ENCODE results near the gene FOXF2. TPM values are rescaled to one million over a fixed set of nuclear protein-coding genes. Genes with fewer than 3 reads are reported as not detected.

Gene FOXF2
- total and polyA plus RNA-seq, 10 of the 15 experiments (the other 5 are each of a cell fraction or from before 2014, with no cell fraction given) = not detected

DNA sequence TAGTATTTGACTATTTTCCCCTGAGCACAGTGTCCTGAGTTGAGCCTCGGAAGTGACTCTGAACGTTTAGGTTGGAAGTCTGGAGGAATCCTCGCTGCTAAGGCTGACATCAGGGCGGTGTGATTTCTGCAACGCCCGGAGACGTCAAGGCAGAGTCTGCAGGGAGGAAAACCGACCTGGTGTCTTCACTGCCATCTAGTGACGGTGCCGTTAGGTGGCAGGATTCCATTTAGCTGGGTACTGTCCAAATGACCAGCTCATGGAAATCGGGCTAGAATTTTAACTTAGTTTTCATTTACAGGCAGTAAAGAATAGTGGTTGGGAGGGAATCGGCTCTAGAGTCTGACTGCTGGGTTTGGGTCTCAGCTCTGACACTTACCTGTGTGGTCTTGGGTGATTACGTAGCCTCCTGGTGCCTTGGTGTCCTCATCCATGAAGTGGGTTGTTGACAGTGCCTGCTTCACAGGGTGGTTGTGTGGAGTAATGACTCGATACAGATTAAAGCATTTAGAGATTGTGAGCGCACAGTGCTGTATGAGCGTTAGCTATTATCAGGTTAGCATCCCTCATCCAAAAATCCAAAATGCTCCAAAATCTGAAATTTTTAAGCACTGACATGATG is 35.0 kb downstream of the FOXF2 start:
- no TSS peak for BruUV-seq (replicated peaks)
- no peak for DNase-seq (ENCODE audit: low read depth, low spot score)
- intact Hi-C loops (cut with micrococcal nuclease; ENCODE audit: unreplicated experiment) = no loop called here
- no peak overlapping the region for H2AFZ ChIP-seq (ENCODE audit: control insufficient read depth, low read depth, low read length)
- no peaks in the 10 kb centered on the region for H3K9me3 ChIP-seq (replicated peaks; ENCODE audit: control insufficient read depth, insufficient read depth, low read length)
- H3K4me1 ChIP-seq (ENCODE audit: control insufficient read depth, insufficient read depth, low read length) = no peaks in the 10 kb centered on the region
- no peaks in the 10 kb centered on the region for H4K20me1 ChIP-seq (ENCODE audit: control insufficient read depth, insufficient read depth)
- no peaks in the 10 kb centered on the region for H3K36me3 ChIP-seq (ENCODE audit: control insufficient read depth in 2 of 2, insufficient read depth in 2 of 2, low read length in 1 of 2)
- SMC1A ChIA-PET (ENCODE audit: uncharacterized antibody, unreplicated experiment) = interaction anchor here (0.6 to 3.2 kb wide), 11 partner anchors 9 to 888 kb away, joined by 3 to 14 read pairs (median 4); no protein-coding TSS in a partner anchor
- ATAC-seq = peak; percentile 90
- no peak overlapping the region for H3K4me2 ChIP-seq (ENCODE audit: control insufficient read depth, insufficient read depth)
- peaks cover 0 to 2% of the 10 kb centered on the region in 2 experiments; a peak in 2 of 4 replicates for H3K27me3 ChIP-seq (replicated peaks in 1 of 2; ENCODE audit: control insufficient read depth in 2 of 2, insufficient read depth in 2 of 2, low read length in 1 of 2)
- in situ Hi-C loops (cut with MboI) = no loop called here
- whole genome bisulfite sequencing (ENCODE audit: insufficient coverage, insufficient replicate concordance, low lambda C conversion rate, missing lambda C conversion rate) = 16% methylated on average over 15 of the region's 16 CpGs
- no peak overlapping the region for H3K9ac ChIP-seq (ENCODE audit: control insufficient read depth, insufficient read depth, low read length)
- no peaks in the 10 kb centered on the region for H3K79me2 ChIP-seq (ENCODE audit: control insufficient read depth, insufficient read depth, low read length)
- no peak for FAIRE-seq
- H3K4me3 ChIP-seq = no peak overlapping the region
- CTCF ChIA-PET = interaction anchor here (0.6 to 6.7 kb wide), 18 partner anchors 10 to 1251 kb away, joined by 3 to 41 read pairs (median 4); no protein-coding TSS in a partner anchor
- RAD21 ChIA-PET (ENCODE audit: unreplicated experiment) = interaction anchor here (0.9 to 1.6 kb wide), 6 partner anchors 10 to 832 kb away, joined by 3 to 6 read pairs (median 5); no protein-coding TSS in a partner anchor
- POLR2A ChIA-PET = no interaction called here
- no peak overlapping the region for H3K27ac ChIP-seq (ENCODE audit: control insufficient read depth, insufficient read depth)
- no peak for TF ChIP-seq ESRRA (IDR thresholded peaks at IDR 0.05; ENCODE audit: low read length)
- TF ChIP-seq, protein P1, sequence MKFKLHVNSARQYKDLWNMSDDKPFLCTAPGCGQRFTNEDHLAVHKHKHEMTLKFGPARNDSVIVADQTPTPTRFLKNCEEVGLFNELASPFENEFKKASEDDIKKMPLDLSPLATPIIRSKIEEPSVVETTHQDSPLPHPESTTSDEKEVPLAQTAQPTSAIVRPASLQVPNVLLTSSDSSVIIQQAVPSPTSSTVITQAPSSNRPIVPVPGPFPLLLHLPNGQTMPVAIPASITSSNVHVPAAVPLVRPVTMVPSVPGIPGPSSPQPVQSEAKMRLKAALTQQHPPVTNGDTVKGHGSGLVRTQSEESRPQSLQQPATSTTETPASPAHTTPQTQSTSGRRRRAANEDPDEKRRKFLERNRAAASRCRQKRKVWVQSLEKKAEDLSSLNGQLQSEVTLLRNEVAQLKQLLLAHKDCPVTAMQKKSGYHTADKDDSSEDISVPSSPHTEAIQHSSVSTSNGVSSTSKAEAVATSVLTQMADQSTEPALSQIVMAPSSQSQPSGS (IDR thresholded peaks at IDR 0.05; ENCODE audit: low read length) = no peak
- peak; percentile 43; the same call in 1 of the 2 replicates for TF ChIP-seq SMC3 (IDR thresholded peaks at IDR 0.05; ENCODE audit: borderline replicate concordance, low read length)
- TF ChIP-seq, protein P2, sequence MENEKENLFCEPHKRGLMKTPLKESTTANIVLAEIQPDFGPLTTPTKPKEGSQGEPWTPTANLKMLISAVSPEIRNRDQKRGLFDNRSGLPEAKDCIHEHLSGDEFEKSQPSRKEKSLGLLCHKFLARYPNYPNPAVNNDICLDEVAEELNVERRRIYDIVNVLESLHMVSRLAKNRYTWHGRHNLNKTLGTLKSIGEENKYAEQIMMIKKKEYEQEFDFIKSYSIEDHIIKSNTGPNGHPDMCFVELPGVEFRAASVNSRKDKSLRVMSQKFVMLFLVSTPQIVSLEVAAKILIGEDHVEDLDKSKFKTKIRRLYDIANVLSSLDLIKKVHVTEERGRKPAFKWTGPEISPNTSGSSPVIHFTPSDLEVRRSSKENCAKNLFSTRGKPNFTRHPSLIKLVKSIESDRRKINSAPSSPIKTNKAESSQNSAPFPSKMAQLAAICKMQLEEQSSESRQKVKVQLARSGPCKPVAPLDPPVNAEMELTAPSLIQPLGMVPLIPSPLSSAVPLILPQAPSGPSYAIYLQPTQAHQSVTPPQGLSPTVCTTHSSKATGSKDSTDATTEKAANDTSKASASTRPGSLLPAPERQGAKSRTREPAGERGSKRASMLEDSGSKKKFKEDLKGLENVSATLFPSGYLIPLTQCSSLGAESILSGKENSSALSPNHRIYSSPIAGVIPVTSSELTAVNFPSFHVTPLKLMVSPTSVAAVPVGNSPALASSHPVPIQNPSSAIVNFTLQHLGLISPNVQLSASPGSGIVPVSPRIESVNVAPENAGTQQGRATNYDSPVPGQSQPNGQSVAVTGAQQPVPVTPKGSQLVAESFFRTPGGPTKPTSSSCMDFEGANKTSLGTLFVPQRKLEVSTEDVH (IDR thresholded peaks at IDR 0.05; ENCODE audit: low read depth, partially characterized antibody) = no peak
- TF ChIP-seq CBFB (IDR thresholded peaks at IDR 0.05; ENCODE audit: low read depth) = no peak
- TF ChIP-seq, protein P3, sequence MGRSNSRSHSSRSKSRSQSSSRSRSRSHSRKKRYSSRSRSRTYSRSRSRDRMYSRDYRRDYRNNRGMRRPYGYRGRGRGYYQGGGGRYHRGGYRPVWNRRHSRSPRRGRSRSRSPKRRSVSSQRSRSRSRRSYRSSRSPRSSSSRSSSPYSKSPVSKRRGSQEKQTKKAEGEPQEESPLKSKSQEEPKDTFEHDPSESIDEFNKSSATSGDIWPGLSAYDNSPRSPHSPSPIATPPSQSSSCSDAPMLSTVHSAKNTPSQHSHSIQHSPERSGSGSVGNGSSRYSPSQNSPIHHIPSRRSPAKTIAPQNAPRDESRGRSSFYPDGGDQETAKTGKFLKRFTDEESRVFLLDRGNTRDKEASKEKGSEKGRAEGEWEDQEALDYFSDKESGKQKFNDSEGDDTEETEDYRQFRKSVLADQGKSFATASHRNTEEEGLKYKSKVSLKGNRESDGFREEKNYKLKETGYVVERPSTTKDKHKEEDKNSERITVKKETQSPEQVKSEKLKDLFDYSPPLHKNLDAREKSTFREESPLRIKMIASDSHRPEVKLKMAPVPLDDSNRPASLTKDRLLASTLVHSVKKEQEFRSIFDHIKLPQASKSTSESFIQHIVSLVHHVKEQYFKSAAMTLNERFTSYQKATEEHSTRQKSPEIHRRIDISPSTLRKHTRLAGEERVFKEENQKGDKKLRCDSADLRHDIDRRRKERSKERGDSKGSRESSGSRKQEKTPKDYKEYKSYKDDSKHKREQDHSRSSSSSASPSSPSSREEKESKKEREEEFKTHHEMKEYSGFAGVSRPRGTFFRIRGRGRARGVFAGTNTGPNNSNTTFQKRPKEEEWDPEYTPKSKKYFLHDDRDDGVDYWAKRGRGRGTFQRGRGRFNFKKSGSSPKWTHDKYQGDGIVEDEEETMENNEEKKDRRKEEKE (IDR thresholded peaks at IDR 0.05) = no peak
- TF ChIP-seq, protein P4, sequence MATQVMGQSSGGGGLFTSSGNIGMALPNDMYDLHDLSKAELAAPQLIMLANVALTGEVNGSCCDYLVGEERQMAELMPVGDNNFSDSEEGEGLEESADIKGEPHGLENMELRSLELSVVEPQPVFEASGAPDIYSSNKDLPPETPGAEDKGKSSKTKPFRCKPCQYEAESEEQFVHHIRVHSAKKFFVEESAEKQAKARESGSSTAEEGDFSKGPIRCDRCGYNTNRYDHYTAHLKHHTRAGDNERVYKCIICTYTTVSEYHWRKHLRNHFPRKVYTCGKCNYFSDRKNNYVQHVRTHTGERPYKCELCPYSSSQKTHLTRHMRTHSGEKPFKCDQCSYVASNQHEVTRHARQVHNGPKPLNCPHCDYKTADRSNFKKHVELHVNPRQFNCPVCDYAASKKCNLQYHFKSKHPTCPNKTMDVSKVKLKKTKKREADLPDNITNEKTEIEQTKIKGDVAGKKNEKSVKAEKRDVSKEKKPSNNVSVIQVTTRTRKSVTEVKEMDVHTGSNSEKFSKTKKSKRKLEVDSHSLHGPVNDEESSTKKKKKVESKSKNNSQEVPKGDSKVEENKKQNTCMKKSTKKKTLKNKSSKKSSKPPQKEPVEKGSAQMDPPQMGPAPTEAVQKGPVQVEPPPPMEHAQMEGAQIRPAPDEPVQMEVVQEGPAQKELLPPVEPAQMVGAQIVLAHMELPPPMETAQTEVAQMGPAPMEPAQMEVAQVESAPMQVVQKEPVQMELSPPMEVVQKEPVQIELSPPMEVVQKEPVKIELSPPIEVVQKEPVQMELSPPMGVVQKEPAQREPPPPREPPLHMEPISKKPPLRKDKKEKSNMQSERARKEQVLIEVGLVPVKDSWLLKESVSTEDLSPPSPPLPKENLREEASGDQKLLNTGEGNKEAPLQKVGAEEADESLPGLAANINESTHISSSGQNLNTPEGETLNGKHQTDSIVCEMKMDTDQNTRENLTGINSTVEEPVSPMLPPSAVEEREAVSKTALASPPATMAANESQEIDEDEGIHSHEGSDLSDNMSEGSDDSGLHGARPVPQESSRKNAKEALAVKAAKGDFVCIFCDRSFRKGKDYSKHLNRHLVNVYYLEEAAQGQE (IDR thresholded peaks at IDR 0.05; ENCODE audit: low read depth, low read length) = peak; percentile 35; the same call in 1 of the 2 replicates
- TF ChIP-seq BACH1 (IDR thresholded peaks at IDR 0.05; ENCODE audit: borderline replicate concordance) = no peak
- peak; percentile 55 for TF ChIP-seq RAD21 (IDR thresholded peaks at IDR 0.05; ENCODE audit: insufficient read depth, low read depth, low read length)
- TF ChIP-seq MXI1 (IDR thresholded peaks at IDR 0.05; ENCODE audit: low read depth, low read length) = no peak
- TF ChIP-seq MYC (IDR thresholded peaks at IDR 0.05; ENCODE audit: insufficient read depth, insufficient read length, insufficient replicate concordance, low read length, severe bottlenecking) = no peak
